Vagina (tissue), 2 donors: ENCODE measurements around the gene PTPRCAP. TPM values are rescaled to one million over a fixed set of nuclear protein-coding genes. Genes with fewer than 3 reads are reported as not detected.
A peak's percentile ranks its signal among the peaks of the same experiment; 100 is the strongest.

Experiments
- DNase-seq, 2 donors: peaks; one replicate each; pipeline ENCODE4 v3.0.0-alpha.2; 2017; ENCODE audit errors: extremely low spot score in 2 of 2
- H3K27ac ChIP-seq: fragments of 200-600 bp; sonication (generic); one replicate; pipeline ENCODE4 v1.5.1; 2019
- H3K27me3 ChIP-seq: fragments of 200-600 bp; sonication (generic); one replicate; pipeline ENCODE4 v1.5.1; 2019
- H3K36me3 ChIP-seq, 2 donors: fragments of 200-600 bp; sonication (generic); one replicate each; pipeline ENCODE4 v1.5.1; 2017 to 2019
- H3K4me1 ChIP-seq: fragments of 200-600 bp; sonication (generic); one replicate; pipeline ENCODE4 v1.5.1; 2019
- H3K4me3 ChIP-seq, 2 donors: fragments of 200-600 bp; sonication (generic); 1 replicate in 1 of 2; 2 replicates in 1 of 2; pipeline ENCODE4 v1.5.1; 2016 to 2019
- H3K9me3 ChIP-seq: fragments of 200-600 bp; sonication (generic); one replicate; pipeline ENCODE4 v1.5.1; 2019
- POLR2A ChIP-seq, 2 donors: fragments of 450-650 bp; IDR thresholded peaks; one replicate each; pipeline ENCODE4 v1.6.1; 2017; ENCODE audit warnings: antibody characterized with exemption in 2 of 2, mild to moderate bottlenecking in 2 of 2, moderate library complexity in 2 of 2
- POLR2AphosphoS5 ChIP-seq, 2 donors: sonication (generic); formaldehyde crosslinking; IDR thresholded peaks; one replicate each; pipeline ENCODE4 v1.9.0; 2017; ENCODE audit warnings: antibody characterized with exemption in 2 of 2, mild to moderate bottlenecking in 2 of 2, low read depth in 1 of 2; ENCODE audit not compliant: insufficient read depth in 1 of 2
- intact Hi-C: fragments of 100-400 bp; cut with DNase I; formaldehyde crosslinking; loops from one replicate; pipeline ENCODE4 v1.15.1; 2023
- total RNA-seq: library from RNA; depleted of rRNA; stranded (reverse); fragments of >200 nt; gene quantifications from one replicate; pipeline ENCODE4 v1.2.3, GENCODE V29; 2016
- TF ChIP-seq, protein P1 (sequence below), 3 experiments: fragments of 450-650 bp in 2 of 3; fragments of 200-600 bp in 1 of 3; sonication (generic) in 1 of 3; IDR thresholded peaks; one replicate each; pipeline ENCODE4 v1.5.1; 2017 to 2019; ENCODE audit warnings: antibody characterized with exemption in 3 of 3, mild to moderate bottlenecking in 2 of 3, moderate library complexity in 2 of 3

Gene PTPRCAP
- total RNA-seq, 1 donor from 2014 or later = 18.2 TPM

DNA sequence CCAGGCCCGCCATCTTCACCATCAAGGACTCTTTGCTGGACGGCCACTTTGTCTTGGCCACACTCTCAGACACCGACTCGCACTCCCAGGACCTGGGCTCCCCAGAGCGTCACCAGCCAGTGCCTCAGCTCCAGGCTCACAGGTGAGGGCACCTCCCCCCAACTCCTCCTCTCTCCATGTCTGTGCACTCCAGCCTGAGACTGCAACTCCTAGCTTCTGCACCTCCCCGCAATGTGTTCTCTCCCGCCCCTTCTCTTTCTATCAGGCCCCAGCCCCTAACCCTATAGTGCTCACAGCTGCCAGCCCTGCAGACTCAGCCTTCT lies 41.3 kb downstream of the PTPRCAP start:
- no peak overlapping the region for H3K4me3 ChIP-seq
- TF ChIP-seq, protein P1, sequence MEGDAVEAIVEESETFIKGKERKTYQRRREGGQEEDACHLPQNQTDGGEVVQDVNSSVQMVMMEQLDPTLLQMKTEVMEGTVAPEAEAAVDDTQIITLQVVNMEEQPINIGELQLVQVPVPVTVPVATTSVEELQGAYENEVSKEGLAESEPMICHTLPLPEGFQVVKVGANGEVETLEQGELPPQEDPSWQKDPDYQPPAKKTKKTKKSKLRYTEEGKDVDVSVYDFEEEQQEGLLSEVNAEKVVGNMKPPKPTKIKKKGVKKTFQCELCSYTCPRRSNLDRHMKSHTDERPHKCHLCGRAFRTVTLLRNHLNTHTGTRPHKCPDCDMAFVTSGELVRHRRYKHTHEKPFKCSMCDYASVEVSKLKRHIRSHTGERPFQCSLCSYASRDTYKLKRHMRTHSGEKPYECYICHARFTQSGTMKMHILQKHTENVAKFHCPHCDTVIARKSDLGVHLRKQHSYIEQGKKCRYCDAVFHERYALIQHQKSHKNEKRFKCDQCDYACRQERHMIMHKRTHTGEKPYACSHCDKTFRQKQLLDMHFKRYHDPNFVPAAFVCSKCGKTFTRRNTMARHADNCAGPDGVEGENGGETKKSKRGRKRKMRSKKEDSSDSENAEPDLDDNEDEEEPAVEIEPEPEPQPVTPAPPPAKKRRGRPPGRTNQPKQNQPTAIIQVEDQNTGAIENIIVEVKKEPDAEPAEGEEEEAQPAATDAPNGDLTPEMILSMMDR (IDR thresholded peaks at IDR 0.05) = no peak
- TF ChIP-seq POLR2A (IDR thresholded peaks at IDR 0.05) (no peak), POLR2AphosphoS5 (IDR thresholded peaks at IDR 0.05; ENCODE audit: insufficient read depth in 1 of 2, low read depth in 1 of 2) (no peak)
- H3K9me3 ChIP-seq = no peaks in the 10 kb centered on the region
- no peak for DNase-seq
- H3K27ac ChIP-seq = no peak overlapping the region
- no peaks in the 10 kb centered on the region for H3K27me3 ChIP-seq
- intact Hi-C loops = no loop called here
- peaks cover 0 to 28% of the 10 kb centered on the region in 2 donors for H3K36me3 ChIP-seq
- H3K4me1 ChIP-seq = peaks cover 51% of the 10 kb centered on the region

DNA sequence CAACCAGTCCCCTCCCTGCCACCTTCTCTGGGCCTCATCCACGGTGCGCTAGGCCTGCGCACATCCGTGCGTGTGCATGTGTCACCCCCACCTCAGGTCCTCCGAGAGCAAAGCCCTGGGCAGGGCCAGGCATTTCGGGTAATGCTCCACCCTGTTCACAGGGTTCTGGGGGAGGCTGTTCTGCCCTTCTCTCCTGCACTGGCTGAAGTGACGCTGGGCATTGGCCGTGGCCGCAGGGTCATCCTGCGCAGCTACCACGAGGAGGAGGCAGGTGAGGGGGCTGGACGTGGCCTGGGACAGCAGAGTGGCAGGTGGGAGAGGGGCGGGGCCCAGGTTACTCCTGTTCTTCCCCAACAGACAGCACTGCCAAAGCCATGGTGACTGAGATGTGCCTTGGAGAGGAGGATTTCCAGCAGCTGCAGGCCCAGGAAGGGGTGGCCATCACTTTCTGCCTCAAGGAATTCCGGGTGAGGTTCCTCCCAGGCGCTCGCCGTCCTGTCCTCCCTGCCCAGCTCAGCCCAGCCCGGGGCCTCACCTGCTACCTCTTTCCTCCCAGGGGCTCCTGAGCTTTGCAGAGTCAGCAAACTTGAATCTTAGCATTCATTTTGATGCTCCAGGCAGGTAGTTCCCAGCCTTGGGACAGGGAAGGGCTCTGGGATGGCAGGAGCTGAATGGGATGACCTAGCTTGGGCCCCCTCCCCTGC lies 41.8 kb downstream of the PTPRCAP start:
- Histone ChIP-seq H3K27me3 (no peaks in the 10 kb centered on the region), H3K36me3 (peaks cover 0 to 28% of the 10 kb centered on the region in 2 donors), H3K27ac (no peak overlapping the region), H3K4me3 (no peak overlapping the region), H3K9me3 (no peaks in the 10 kb centered on the region), H3K4me1 (peaks cover 51% of the 10 kb centered on the region)
- TF ChIP-seq POLR2A (IDR thresholded peaks at IDR 0.05) (no peak), POLR2AphosphoS5 (IDR thresholded peaks at IDR 0.05; ENCODE audit: insufficient read depth in 1 of 2, low read depth in 1 of 2) (no peak)
- TF ChIP-seq, protein P1 (IDR thresholded peaks at IDR 0.05) = no peak
- DNase-seq = no peak
- intact Hi-C loops = no loop called here

DNA sequence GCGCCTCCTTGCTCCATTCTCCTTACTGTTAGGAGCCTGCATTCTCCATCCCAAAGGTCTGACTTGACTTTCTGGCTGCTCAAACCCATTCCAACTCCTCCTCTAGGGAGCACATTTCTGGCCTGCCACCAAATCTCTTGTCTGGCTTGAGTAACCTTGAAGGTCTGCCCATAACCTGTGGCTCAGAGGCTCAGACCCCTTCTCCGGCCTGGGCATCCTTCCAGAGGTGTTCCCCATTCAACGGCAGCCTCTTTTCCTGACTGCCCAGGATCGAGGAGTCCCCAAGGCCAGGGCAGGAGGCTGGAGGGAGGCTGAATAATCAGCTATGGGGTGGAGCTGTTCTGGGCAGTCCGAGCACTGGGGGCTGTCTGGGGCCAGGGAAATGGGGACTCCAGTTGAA lies 43.5 kb downstream of the PTPRCAP start:
- DNase-seq = no peak
- TF ChIP-seq POLR2A (IDR thresholded peaks at IDR 0.05) (no peak), POLR2AphosphoS5 (IDR thresholded peaks at IDR 0.05; ENCODE audit: insufficient read depth in 1 of 2, low read depth in 1 of 2) (no peak)
- TF ChIP-seq, protein P1 (IDR thresholded peaks at IDR 0.05) = no peak
- Histone ChIP-seq H3K4me3 (no peak overlapping the region), H3K9me3 (no peaks in the 10 kb centered on the region), H3K36me3 (peaks cover 0 to 20% of the 10 kb centered on the region in 2 donors), H3K27ac (no peak overlapping the region), H3K4me1 (peaks cover 36% of the 10 kb centered on the region), H3K27me3 (no peaks in the 10 kb centered on the region)
- intact Hi-C loops = no loop called here

DNA sequence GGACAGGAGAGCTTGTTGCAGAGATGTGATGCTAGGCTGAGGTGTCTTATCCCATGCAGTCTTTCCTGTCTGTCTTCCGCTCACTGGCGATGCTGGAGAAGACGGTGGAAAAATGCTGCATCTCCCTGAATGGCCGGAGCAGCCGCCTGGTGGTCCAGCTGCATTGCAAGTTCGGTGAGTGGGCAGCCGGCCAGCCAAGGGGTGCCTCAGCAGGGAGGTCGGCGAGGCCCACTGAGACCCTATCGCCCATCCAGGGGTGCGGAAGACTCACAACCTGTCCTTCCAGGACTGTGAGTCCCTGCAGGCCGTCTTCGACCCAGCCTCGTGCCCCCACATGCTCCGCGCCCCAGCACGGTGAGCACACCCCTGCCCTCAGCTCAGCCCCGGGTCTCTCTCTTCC lies 44.0 kb downstream of the PTPRCAP start:
- intact Hi-C loops = no loop called here
- Histone ChIP-seq H3K27ac (no peak overlapping the region), H3K9me3 (no peaks in the 10 kb centered on the region), H3K4me1 (peaks cover 34% of the 10 kb centered on the region), H3K27me3 (no peaks in the 10 kb centered on the region), H3K36me3 (peaks cover 0 to 16% of the 10 kb centered on the region in 2 donors), H3K4me3 (no peak overlapping the region)
- TF ChIP-seq POLR2AphosphoS5 (IDR thresholded peaks at IDR 0.05; ENCODE audit: insufficient read depth in 1 of 2, low read depth in 1 of 2) (no peak), POLR2A (IDR thresholded peaks at IDR 0.05) (no peak)
- TF ChIP-seq, protein P1 (IDR thresholded peaks at IDR 0.05) = no peak
- no peak for DNase-seq

DNA sequence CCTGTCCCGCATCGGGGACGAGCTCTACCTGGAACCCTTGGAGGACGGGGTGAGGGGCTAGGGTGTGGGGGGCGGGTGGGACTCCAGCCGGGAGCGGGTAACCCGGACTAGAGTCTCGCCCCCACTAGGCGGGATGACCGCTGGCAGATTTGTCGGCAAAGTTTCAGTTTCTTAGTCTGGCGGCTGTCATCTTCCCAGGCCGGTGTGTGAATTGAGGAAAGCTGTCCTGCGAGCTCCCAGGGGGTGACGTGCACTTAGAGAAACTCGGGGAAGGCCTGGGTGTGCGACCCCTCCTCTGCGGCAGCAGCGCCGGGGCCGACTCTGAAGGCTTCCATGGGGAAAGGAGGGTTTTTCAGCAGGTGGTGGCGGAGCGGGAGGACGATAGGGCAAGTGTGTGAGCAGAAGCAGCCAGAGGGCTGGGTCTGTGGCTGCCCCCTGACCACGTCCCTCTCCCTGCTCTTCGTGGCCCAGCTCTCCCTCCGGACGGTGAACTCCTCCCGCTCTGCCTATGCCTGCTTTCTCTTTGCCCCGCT lies 45.2 kb downstream of the PTPRCAP start:
- Histone ChIP-seq H3K4me3 (peak overlapping the region; percentile 85 to 93), H3K27ac (peak overlapping the region; percentile 80), H3K27me3 (no peaks in the 10 kb centered on the region), H3K36me3 (peaks cover 0 to 4% of the 10 kb centered on the region in 2 donors), H3K9me3 (no peaks in the 10 kb centered on the region), H3K4me1 (peaks cover 27% of the 10 kb centered on the region)
- intact Hi-C loops = no loop called here
- TF ChIP-seq POLR2A (IDR thresholded peaks at IDR 0.05) = no peak
- TF ChIP-seq POLR2AphosphoS5 (IDR thresholded peaks at IDR 0.05; ENCODE audit: insufficient read depth in 1 of 2, low read depth in 1 of 2) = no peak
- TF ChIP-seq, protein P1 (IDR thresholded peaks at IDR 0.05) = no peak
- DNase-seq = no peak
